Heart right ventricle (tissue), 16 donors: ENCODE results near the gene CDC42EP5. TPM values are rescaled to one million over a fixed set of nuclear protein-coding genes. Genes with fewer than 3 reads are reported as not detected.

ENCODE experiments used
- ATAC-seq, 8 donors: fragments of 200-7000 bp; cut with Tn5 transposase; one replicate each; pipeline ENCODE4 v1.9.1; 2020; ENCODE audit warnings: mild to moderate bottlenecking in 8 of 8, moderate library complexity in 8 of 8, moderate number of reproducible peaks in 1 of 8
- DNase-seq, 2 donors: peaks; one replicate each; pipeline ENCODE4 v3.0.0-alpha.2; 2020
- H3K27ac ChIP-seq, 10 donors: fragments of 200-600 bp; sonication (generic) in 2 of 10; one replicate each; pipeline versions ENCODE4 v1.5.0 to v1.8.0; 2020 to 2022; ENCODE audit warnings: mild to moderate bottlenecking in 3 of 10
- H3K27me3 ChIP-seq, 7 donors: fragments of 200-600 bp; one replicate each; pipeline ENCODE4 v1.8.0; 2021 to 2022; ENCODE audit warnings: mild to moderate bottlenecking in 2 of 7
- H3K36me3 ChIP-seq, 9 donors: fragments of 200-600 bp; sonication (generic) in 1 of 9; one replicate each; pipeline versions ENCODE4 v1.5.0 to v1.8.0; 2020 to 2022; ENCODE audit warnings: mild to moderate bottlenecking in 2 of 9
- H3K4me1 ChIP-seq, 9 donors: fragments of 200-600 bp; sonication (generic) in 1 of 9; one replicate each; pipeline versions ENCODE4 v1.5.0 to v1.8.0; 2020 to 2022; ENCODE audit warnings: mild to moderate bottlenecking in 4 of 9
- H3K4me3 ChIP-seq, 10 donors: fragments of 200-600 bp; sonication (generic) in 2 of 10; one replicate each; pipeline versions ENCODE4 v1.5.0 to v1.8.0; 2020 to 2022; ENCODE audit warnings: mild to moderate bottlenecking in 7 of 10, moderate library complexity in 2 of 10
- H3K9me3 ChIP-seq, 11 donors: fragments of 200-600 bp in 10 of 11; sonication (generic) in 2 of 11; one replicate each; pipeline versions ENCODE4 v1.5.0 to v1.8.0; 2013 to 2022; ENCODE audit warnings: mild to moderate bottlenecking in 2 of 11, control low read depth in 1 of 11, moderate library complexity in 1 of 11
- WGBS, 2 donors: extraction: QIAGEN DNeasy Blood & Tissue Kit; methylation state at CpG; one replicate each; pipeline ENCODE4 v1.1.7; 2013; ENCODE audit warnings: inconsistent platforms in 1 of 2; 5-methylcytosine and 5-hydroxymethylcytosine counted together
- intact Hi-C, 10 donors: fragments of 100-400 bp; cut with DNase I; formaldehyde crosslinking; loops; one replicate each; pipeline versions ENCODE4 v1.11.1 to v1.14.2; 2022
- polyA plus RNA-seq, 2 donors: library from polyadenylated mRNA; stranded (reverse); fragments of 200-250 nt; gene quantifications; one replicate each; pipeline ENCODE4 v1.2.3, GENCODE V29; 2013
- total RNA-seq, 10 donors: library from RNA; stranded (reverse); fragmentation: NEBNext Ultra II Directional in 3 of 10; extraction: Animal tissue kit (Norgen Biotek cat#: 25700) in 3 of 10; gene quantifications; one replicate each; pipeline versions ENCODE4 v1.2.1 to v1.2.4, GENCODE V29; 2021 to 2023
- TF ChIP-seq, protein P1 (sequence below), 9 donors: fragments of 200-600 bp; sonication (generic) in 2 of 9; IDR thresholded peaks; one replicate each; pipeline versions ENCODE4 v1.5.0 to v1.8.0; 2021 to 2022; ENCODE audit warnings: antibody characterized with exemption in 9 of 9, mild to moderate bottlenecking in 5 of 9, moderate library complexity in 1 of 9
- donor health status: Arrhythmogenic right ventricular cardiomyopathy.
- donor health status: ischemic (EF 13 %, LVEDD 7.1; RV severe dilation, severe dysfunction).
- donor health status: healthy with polysubstance abuse.
- donor health status: DM: no; HTN: yes; CAD: no.
- donor health status: DM: no; HTN: no; CAD: no.
- donor health status: ischemic (EF 25% LVEDD 6.9; RV normal size, moderate dysfunction).
- donor health status: ischemic (EF 25% LVEDD 5.7; RV mildly dilated, moderate dysfunction).
- donor health status: healthy.
- donor health status: DM: yes; HTN: yes; CAD: no.
- donor health status: Ischemic cardiomyopathy.
- donor health status: ischemic (EF 35%, LVEDD 5.7; RV mildly dilated, moderate dysfunction).
- donor health status: nonischemic (EF 11% LVEDD 7.7; RV severe dilation, severe dysfunction).
- donor health status: DM: yes; HTN: yes; CAD: no.
- donor health status: PGD.
- donor health status: ischemic (EF 29% LVEDD 5.4; RV normal size, mild dysfunction).
- donor health status: nonischemic (EF 23%, LVEDD 6.1; RV moderate dilation, normal function).

Gene CDC42EP5
- total and polyA plus RNA-seq, 12 donors: 5.3 to 22.8 (median 10.9) TPM

DNA sequence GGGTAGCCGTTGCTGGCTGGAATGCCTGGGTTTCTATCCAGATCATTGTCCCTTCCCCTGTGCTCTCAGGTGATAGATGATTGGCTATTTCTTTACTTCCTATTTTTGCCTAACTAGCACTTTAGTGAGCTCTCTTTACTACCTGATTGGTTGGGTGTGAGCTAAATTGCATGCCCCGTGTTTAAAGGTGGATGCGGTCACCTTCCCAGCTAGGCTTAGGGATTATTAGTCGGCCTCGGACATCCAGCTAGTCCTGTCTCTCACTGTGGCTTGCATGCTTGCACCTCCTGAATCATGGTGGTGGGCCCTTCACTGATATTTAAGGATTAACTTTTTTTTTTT lies 47.7 kb downstream of the CDC42EP5 start:
- intact Hi-C loops: no loop called here
- Histone ChIP-seq H3K27ac (no peak overlapping the region), H3K9me3 (no peaks in the 10 kb centered on the region), H3K36me3 (no peaks in the 10 kb centered on the region), H3K4me1 (peaks cover 0 to 20% (median 10%) of the 10 kb centered on the region in 9 donors), H3K4me3 (no peak overlapping the region), H3K27me3 (peaks cover 0 to 79% (median 67%) of the 10 kb centered on the region in 7 donors)
- WGBS, 2 donors: 76 to 80% methylated on average over 5 of the region's 5 CpGs
- DNase-seq (no peak), ATAC-seq (no peak)
- TF ChIP-seq, protein P1, sequence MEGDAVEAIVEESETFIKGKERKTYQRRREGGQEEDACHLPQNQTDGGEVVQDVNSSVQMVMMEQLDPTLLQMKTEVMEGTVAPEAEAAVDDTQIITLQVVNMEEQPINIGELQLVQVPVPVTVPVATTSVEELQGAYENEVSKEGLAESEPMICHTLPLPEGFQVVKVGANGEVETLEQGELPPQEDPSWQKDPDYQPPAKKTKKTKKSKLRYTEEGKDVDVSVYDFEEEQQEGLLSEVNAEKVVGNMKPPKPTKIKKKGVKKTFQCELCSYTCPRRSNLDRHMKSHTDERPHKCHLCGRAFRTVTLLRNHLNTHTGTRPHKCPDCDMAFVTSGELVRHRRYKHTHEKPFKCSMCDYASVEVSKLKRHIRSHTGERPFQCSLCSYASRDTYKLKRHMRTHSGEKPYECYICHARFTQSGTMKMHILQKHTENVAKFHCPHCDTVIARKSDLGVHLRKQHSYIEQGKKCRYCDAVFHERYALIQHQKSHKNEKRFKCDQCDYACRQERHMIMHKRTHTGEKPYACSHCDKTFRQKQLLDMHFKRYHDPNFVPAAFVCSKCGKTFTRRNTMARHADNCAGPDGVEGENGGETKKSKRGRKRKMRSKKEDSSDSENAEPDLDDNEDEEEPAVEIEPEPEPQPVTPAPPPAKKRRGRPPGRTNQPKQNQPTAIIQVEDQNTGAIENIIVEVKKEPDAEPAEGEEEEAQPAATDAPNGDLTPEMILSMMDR (IDR thresholded peaks at IDR 0.05): no peak

DNA sequence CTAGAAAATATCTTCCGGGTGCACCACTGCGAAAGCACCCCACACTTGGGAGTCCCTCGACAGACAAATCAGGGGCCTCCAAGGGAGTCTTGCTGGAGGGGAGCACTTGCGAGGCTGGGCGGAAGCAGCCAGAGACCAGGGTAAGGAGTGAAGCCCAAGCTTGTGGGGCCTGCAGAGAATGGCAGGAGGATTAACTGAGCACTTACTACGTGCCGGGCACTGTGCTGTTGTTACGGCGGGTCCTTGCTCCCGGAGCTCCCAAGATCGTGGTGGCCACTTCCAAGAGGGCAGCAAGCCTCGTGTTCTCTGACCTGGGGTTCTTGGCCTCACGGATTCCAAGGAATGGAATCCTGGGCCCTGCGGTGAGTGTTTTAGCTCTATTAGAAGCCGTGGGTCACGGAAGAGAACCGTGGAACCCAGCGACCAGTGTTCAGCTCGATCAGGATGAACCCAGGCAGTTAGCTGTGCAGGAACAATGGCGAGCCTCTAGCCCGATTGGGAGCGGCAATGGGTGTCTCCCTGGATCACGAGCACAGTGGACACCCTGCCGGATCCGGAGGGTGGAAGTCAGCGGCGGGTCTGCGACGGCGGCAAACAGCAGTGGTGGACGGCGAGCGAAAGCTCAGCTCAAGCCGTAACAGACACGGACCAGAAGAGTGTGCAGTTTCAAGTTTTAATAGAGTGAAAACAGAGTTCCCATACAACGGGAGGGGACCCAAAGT lies 48.3 kb downstream of the CDC42EP5 start:
- DNase-seq (no peak), ATAC-seq (no peak)
- H3K36me3 ChIP-seq: no peaks in the 10 kb centered on the region
- intact Hi-C loops: no loop called here
- TF ChIP-seq, protein P1 (IDR thresholded peaks at IDR 0.05): no peak
- no peaks in the 10 kb centered on the region for H3K9me3 ChIP-seq
- no peak overlapping the region for H3K27ac ChIP-seq
- peaks cover 5 to 79% (median 67%) of the 10 kb centered on the region in 7 donors for H3K27me3 ChIP-seq
- H3K4me3 ChIP-seq: no peak overlapping the region
- peaks cover 0 to 20% (median 6%) of the 10 kb centered on the region in 9 donors for H3K4me1 ChIP-seq
- whole genome bisulfite sequencing, 2 donors: 91% methylated on average over 36 of the region's 36 CpGs

DNA sequence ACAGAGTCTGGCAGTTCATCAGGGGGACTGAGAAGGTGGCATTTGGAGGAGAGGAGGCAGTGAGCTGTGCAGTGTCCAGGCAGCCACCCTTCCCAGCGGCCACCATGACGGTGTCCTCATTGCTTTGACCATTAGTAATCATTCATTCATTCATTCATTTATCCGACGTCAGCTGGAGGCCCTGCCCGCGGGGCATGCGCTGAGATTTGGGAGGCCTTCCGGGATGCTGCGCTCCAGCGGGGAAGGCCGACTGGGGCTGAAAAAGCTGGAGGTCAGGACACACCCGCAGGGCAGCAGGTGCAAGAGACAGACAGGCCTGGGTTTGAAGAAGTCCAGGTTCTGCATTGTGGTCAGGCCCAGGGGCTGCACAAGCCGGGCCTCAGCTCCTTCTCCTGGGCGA lies 48.9 kb downstream of the CDC42EP5 start:
- ATAC-seq (no peak), DNase-seq (no peak)
- no peak overlapping the region for H3K4me3 ChIP-seq
- peaks cover 0 to 23% (median 6%) of the 10 kb centered on the region in 9 donors for H3K4me1 ChIP-seq
- no peak overlapping the region for H3K27ac ChIP-seq
- intact Hi-C loops: no loop called here
- 89 to 91% methylated on average over 14 of the region's 14 CpGs for WGBS, 2 donors
- H3K36me3 ChIP-seq: no peaks in the 10 kb centered on the region
- TF ChIP-seq, protein P1 (IDR thresholded peaks at IDR 0.05): no peak
- peaks cover 6 to 80% (median 67%) of the 10 kb centered on the region in 7 donors for H3K27me3 ChIP-seq
- H3K9me3 ChIP-seq: no peaks in the 10 kb centered on the region

DNA sequence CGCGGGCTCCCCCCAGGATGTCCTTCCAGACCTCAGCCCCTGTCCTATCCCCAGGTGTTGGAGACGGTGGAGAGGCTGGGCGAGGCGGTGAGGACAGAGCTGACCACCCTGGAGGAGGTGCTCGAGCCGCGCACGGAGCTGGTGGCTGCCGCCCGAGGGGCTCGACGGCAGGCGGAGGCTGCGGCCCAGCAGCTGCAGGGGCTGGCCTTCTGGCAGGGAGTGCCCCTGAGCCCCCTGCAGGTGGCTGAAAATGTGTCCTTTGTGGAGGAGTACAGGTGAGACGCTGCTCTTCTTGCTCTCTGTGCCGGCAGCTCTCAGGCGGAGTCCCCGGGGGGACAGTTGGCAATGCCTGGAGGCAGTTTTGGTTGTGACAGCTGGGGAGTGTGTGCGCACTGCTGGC lies 51.0 kb downstream of the CDC42EP5 start:
- Histone ChIP-seq H3K4me1 (peaks cover 4 to 40% (median 15%) of the 10 kb centered on the region in 9 donors), H3K36me3 (no peaks in the 10 kb centered on the region), H3K9me3 (no peaks in the 10 kb centered on the region), H3K4me3 (no peak overlapping the region), H3K27ac (no peak overlapping the region), H3K27me3 (peaks cover 10 to 80% (median 76%) of the 10 kb centered on the region in 7 donors)
- intact Hi-C loops: no loop called here
- ATAC-seq (no peak), DNase-seq (no peak)
- TF ChIP-seq, protein P1 (IDR thresholded peaks at IDR 0.05): no peak
- 54 to 60% methylated on average over 20 of the region's 20 CpGs for WGBS, 2 donors
